Choroid plexus epithelial cell (primary cell): ENCODE data around the gene GLS.
"Not testable (repeated sequence)": the region's sequence is repeated elsewhere in the genome, so short reads cannot be mapped to it uniquely, and the experiment has no call there.

Source experiments
- DNase-seq: peaks from one replicate; pipeline ENCODE4 v3.0.0-alpha.2; 2010; ENCODE audit warnings: low read depth
- H3K4me3 ChIP-seq: 2 replicates; pipeline ENCODE4 v1.5.1; 2011; ENCODE audit warnings: low read depth, mild to moderate bottlenecking, control low read depth, low read length, moderate library complexity
- CTCF ChIP-seq: conservative IDR thresholded peaks from 2 replicates; pipeline ENCODE4 v1.5.1; 2011; ENCODE audit warnings: low read depth, mild to moderate bottlenecking, control low read depth, inconsistent platforms, low read length, moderate library complexity

GLS gene

GRCh38 chr2:190856985-190857384 is 23.6 kb upstream of the GLS start:
- no peak for DNase-seq
- no peak for TF ChIP-seq CTCF
- no peak overlapping the region for H3K4me3 ChIP-seq

- peak; percentile 85 for DNase-seq
Measured at GRCh38 chr2:190858817-190859216, 21.8 kb upstream of the GLS start.

GRCh38 chr2:190859347-190860297 is 21.0 kb upstream of the GLS start:
- DNase-seq = peak; percentile 41
- no peak for TF ChIP-seq CTCF
- H3K4me3 ChIP-seq = no peak overlapping the region

More at GRCh38 chr2:190858817-190859216, 21.8 kb upstream of the GLS start:
- TF ChIP-seq CTCF = no peak
- H3K4me3 ChIP-seq = no peak overlapping the region

GRCh38 chr2:190860985-190861680 is 19.5 kb upstream of the GLS start:
- no peak overlapping the region for H3K4me3 ChIP-seq
- DNase-seq = peak; percentile 92
- no peak for TF ChIP-seq CTCF

GRCh38 chr2:190862128-190862527 is 18.5 kb upstream of the GLS start:
- not testable (repeated sequence) for DNase-seq, H3K4me3 ChIP-seq

- DNase-seq = peak; percentile 81
- no peak overlapping the region for H3K4me3 ChIP-seq
- TF ChIP-seq CTCF = no peak
Measured at GRCh38 chr2:190862571-190862991, 18.0 kb upstream of the GLS start.

GRCh38 chr2:190863946-190864345 is 16.7 kb upstream of the GLS start:
- no peak for DNase-seq
- no peak for TF ChIP-seq CTCF
- H3K4me3 ChIP-seq = no peak overlapping the region
